GM12873 (cell line): Measurements from ENCODE around the gene GNB1.

Source experiments
- TF ChIP-seq, protein P1 (sequence below): IDR thresholded peaks from 2 replicates; pipeline ENCODE4 v1.5.1; 2012; ENCODE audit warnings: low read depth, mild to moderate bottlenecking, moderate library complexity, low read length, control low read depth; ENCODE audit not compliant: insufficient read depth; ENCODE audit errors: missing control alignments

Gene GNB1

GRCh38 chr1:1889090-1889750, 1.7 kb downstream of the GNB1 start:
- TF ChIP-seq, protein P1, sequence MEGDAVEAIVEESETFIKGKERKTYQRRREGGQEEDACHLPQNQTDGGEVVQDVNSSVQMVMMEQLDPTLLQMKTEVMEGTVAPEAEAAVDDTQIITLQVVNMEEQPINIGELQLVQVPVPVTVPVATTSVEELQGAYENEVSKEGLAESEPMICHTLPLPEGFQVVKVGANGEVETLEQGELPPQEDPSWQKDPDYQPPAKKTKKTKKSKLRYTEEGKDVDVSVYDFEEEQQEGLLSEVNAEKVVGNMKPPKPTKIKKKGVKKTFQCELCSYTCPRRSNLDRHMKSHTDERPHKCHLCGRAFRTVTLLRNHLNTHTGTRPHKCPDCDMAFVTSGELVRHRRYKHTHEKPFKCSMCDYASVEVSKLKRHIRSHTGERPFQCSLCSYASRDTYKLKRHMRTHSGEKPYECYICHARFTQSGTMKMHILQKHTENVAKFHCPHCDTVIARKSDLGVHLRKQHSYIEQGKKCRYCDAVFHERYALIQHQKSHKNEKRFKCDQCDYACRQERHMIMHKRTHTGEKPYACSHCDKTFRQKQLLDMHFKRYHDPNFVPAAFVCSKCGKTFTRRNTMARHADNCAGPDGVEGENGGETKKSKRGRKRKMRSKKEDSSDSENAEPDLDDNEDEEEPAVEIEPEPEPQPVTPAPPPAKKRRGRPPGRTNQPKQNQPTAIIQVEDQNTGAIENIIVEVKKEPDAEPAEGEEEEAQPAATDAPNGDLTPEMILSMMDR, result no peak

GRCh38 chr1:1883092-1883873, 7.6 kb downstream of the GNB1 start:
- TF ChIP-seq, protein P1, result no peak

DNA sequence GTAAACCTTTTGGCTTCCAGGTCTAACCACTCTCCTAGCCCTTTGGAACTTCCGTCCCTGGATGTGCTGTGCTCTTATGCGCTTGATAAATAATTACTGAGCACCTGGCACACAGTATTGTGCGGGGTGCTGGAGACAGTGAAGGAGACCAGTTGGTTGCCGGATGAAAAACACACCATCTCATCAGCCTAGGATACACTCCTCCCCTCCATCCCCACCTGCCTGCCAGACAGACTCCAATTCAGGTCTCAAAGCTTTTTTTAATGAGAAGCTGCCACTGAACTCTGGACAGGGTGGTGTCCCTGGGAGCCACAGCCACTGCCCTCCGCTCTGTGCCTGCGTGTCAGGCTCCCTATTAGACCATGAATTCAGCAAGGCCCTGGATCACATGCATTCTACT, 9.2 kb downstream of the GNB1 start:
- TF ChIP-seq, protein P1, result no peak

DNA sequence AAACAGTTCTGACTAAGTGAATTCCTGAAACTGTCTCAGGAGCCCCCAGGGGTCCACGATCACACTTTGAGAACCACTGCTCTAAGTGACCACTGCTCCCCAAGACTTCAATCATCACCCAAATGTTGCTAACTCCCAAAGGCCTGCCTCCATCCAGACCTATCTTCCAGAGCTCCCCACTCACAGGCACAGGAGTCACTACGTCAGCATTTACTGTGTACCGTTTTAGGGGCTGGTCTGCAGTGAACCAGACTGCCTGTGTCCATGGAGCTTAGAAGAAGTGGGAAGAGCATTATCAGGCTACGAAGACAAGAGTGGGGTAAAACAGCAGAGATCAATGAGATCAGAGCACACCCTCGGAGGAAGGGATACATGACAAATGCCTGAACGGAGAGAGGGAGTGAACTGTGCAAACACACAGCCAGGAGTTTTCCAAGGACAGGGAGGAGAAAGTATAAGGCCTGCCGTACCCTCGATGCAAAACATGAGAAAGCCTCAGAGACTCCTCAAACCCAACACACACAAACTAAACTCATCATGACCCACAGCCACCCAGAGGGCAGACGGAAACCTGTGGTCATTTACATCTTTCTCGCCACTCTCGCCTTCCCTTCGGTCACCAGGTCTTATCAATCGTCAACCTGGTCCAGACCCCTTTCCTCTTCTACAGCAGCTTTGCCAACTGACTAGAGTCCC, 10.1 kb downstream of the GNB1 start:
- TF ChIP-seq, protein P1, result no peak

DNA sequence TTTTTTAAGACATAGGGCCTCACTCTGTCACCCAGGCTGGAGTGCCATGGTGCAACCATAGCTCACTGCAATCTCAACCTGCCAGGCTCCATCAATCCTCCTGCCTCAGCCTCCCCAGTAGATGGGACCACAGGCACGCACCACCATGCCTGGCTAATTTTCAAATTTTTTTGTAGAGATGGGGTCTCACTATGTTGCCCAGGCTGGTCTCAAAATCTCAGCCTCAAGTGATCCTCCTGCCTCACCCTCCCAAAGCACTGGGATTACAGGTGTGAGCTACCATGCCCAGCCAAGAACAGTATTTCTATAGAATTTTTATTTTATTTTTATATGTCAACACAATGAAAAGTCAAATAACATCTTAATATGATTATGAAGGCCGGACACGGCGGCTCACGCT, 10.9 kb downstream of the GNB1 start:
- TF ChIP-seq, protein P1, result no peak

DNA sequence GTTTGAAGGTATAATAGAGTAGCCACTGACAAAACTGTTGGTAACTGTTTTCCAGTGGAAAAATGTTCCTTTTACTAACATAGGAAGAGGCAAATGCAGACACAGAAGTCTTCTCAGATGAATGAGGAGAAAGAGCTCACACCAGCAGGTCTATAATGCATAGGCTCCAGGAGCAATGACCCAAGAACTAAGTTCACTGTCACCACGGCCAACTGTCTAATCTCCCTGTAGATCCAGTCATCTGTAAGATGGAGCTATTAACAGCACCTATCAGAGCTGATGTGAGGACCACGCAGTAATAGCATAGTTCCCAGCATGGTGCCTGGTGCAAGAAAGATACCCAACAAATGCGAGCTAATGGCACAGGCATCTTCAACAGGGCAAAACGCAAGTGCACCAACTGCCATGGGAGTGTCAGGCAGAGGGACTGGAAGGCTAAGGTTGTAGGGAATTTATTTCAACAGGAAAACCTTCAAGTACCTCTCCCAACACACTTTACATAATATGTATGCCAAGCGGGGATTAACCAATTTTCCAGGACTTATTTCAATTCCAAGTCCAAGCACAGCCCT, 12.9 kb downstream of the GNB1 start:
- TF ChIP-seq, protein P1, result no peak
